ENCODE data around the gene CDC42EP4.
"Not testable (repeated sequence)": the region's sequence is repeated elsewhere in the genome, so short reads cannot be mapped to it uniquely, and the experiment has no call there.

Gene CDC42EP4

GRCh38 chr17:73320601-73321264 lies 8.9 kb upstream of the CDC42EP4 start:
- no peak for DNase-seq (ENCODE audit: low read depth)

GRCh38 chr17:73319766-73320165 lies 8.0 kb upstream of the CDC42EP4 start:
- DNase-seq (ENCODE audit: low read depth): no peak

GRCh38 chr17:73318836-73319235 lies 7.0 kb upstream of the CDC42EP4 start:
- DNase-seq (ENCODE audit: low read depth): no peak

- no peak for DNase-seq (ENCODE audit: low read depth)
Observed at GRCh38 chr17:73318427-73318813, 6.6 kb upstream of the CDC42EP4 start.

GRCh38 chr17:73317513-73318426 lies 6.0 kb upstream of the CDC42EP4 start:
- no peak for DNase-seq (ENCODE audit: low read depth)

- DNase-seq (ENCODE audit: low read depth): no peak
Observed at GRCh38 chr17:73316919-73317505, 5.2 kb upstream of the CDC42EP4 start.

- DNase-seq (ENCODE audit: low read depth): no peak
Observed at GRCh38 chr17:73315471-73315870, 3.7 kb upstream of the CDC42EP4 start.

- DNase-seq (ENCODE audit: low read depth): no peak
Observed at GRCh38 chr17:73313526-73314127, 1.8 kb upstream of the CDC42EP4 start.

- DNase-seq (ENCODE audit: low read depth): not testable (repeated sequence)
Observed at GRCh38 chr17:73312887-73313286, 1.1 kb upstream of the CDC42EP4 start.

- DNase-seq (ENCODE audit: low read depth): no peak
Observed at GRCh38 chr17:73311428-73311780, 397 bp downstream of the CDC42EP4 start.

- no peak for DNase-seq (ENCODE audit: low read depth)
Observed at GRCh38 chr17:73309727-73310596, 1.8 kb downstream of the CDC42EP4 start.

GRCh38 chr17:73308959-73309358 lies 2.8 kb downstream of the CDC42EP4 start:
- DNase-seq (ENCODE audit: low read depth): not testable (repeated sequence)

GRCh38 chr17:73308017-73308823 lies 3.6 kb downstream of the CDC42EP4 start:
- no peak for DNase-seq (ENCODE audit: low read depth)

- DNase-seq (ENCODE audit: low read depth): no peak
Observed at GRCh38 chr17:73307130-73307529, 4.7 kb downstream of the CDC42EP4 start.

GRCh38 chr17:73305845-73306836 lies 5.7 kb downstream of the CDC42EP4 start:
- DNase-seq (ENCODE audit: low read depth): no peak

GRCh38 chr17:73304971-73305812 lies 6.6 kb downstream of the CDC42EP4 start:
- no peak for DNase-seq (ENCODE audit: low read depth)

- DNase-seq (ENCODE audit: low read depth): no peak
Observed at GRCh38 chr17:73304438-73304837, 7.4 kb downstream of the CDC42EP4 start.

- DNase-seq (ENCODE audit: low read depth): no peak
Observed at GRCh38 chr17:73302189-73302588, 9.6 kb downstream of the CDC42EP4 start.

- no peak for DNase-seq (ENCODE audit: low read depth)
Observed at GRCh38 chr17:73301369-73301768, 10.4 kb downstream of the CDC42EP4 start.
